CD4-positive, alpha-beta T cell treated with Interleukin-17A for 4 hours (primary cell): ENCODE measurements around the gene RNFT1.
"Not testable (repeated sequence)": the region's sequence is repeated elsewhere in the genome, so short reads cannot be mapped to it uniquely, and the experiment has no call there.

Experiments
- DNase-seq: peaks from one replicate; pipeline ENCODE4 v3.0.0-alpha.2; 2020; ENCODE audit warnings: mixed read lengths

The RNFT1 gene

DNA sequence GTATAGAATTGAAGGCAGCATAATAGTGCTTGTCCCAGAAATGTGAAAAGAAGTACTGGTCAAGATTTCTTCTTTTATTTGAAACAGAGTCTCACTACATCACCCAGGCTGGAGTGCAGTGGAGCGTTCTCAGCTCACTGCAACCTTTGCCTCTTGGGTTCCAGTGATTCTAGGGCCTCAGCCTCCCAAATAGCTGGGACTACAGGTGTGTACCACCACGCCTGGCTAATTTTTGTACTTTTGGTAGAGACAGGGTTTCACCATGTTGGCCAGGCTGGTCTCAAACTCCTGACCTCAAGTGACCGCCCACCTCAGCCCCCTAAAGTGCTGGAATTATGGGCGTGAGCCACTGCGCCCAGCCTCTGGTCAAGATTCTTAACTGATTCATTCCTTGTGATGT lies 43.9 kb downstream of the RNFT1 start:
- DNase-seq, result not testable (repeated sequence)

DNA sequence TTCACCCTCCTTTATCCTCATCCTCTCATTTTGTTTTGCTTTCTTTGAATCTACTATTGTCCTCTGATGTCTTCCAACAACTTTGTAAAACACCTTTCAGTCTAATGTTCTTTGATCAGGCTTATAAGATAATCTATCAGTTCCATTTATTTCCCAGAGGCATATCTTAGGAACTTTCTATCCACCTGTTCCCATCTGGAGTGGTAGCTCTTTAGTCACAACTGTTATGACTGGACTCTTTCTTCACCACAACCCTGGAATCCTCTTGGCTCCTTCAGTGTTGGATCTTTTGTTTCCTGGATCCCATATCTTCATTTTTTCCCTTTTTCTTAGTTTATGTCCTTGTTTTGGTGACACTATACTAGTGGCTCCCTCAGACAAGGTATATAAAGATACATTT lies 48.1 kb downstream of the RNFT1 start:
- no peak for DNase-seq

- peak; percentile 19 for DNase-seq
Observed at GRCh38 chr17:59914274-59914854, 50.2 kb downstream of the RNFT1 start.

DNA sequence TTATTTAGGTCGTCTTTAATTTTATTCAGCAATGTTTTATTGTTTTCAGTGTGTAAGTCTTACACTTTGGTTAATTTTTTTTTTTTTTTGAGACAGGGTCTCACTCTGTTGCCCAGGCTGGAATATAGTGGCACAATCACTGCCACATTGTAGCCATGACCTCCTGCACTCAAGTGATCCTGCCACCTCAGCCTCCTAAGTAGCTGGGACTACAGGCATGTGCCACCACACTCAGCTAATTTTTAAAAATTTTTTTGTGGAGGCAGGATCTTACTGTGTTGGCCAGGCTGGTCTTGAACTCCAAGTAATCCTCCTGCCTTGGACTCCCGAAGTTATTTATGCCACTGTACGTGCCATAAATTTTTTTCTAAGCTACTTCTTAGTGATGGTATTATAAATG lies 57.1 kb downstream of the RNFT1 start:
- no peak for DNase-seq

DNA sequence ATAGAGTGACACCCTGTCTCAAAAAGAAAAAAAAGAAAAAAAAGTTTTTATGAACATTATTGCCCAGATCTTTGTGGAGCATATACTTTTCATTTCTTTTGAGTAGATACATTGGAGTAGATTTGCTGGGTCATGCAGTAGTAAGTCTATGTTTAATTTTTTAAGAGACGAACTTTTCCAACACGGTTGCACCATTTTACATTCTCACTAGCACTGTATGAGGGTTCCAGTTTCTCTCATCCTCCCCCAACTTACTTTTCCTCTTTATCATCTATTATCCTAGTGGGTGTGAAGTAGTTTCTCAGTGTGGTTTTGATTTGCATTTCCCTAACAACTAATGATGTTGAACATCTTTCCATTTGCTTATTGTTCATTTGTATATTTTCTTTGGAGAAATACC lies 61.1 kb downstream of the RNFT1 start:
- DNase-seq, result no peak
